Measurements from ENCODE around the gene TMEM150C.

DNA sequence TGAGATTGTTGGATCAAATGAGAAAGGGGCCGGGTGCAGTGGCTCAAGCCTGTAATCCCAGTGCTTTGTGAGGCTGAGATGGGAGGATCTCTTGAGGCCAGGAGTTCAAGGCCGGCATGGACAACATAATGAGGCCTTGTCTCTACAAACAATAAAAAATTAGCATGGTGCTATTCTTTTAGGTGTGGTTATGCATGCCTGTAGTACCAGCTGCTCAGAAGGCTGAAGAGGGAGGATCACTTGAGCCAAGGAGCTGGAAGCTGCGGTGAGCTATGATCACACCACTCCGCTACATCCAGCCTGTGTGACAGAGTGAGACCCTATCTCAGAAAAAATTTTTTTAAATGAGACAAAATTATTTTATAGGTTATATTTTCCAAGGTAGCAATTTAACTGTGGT, 49.7 kb upstream of the TMEM150C start:
- TF ChIP-seq TAF1 (IDR thresholded peaks at IDR 0.05; ENCODE audit: low read depth, low read length) (no peak), POLR2A (IDR thresholded peaks at IDR 0.05; ENCODE audit: low read depth, low read length) (no peak), POLR2AphosphoS5 (IDR thresholded peaks at IDR 0.05; ENCODE audit: low read depth, low read length) (no peak), SPI1 (IDR thresholded peaks at IDR 0.05; ENCODE audit: low read depth, low read length) (no peak), POU2F2 (IDR thresholded peaks at IDR 0.05; ENCODE audit: low read depth, low read length) (no peak)
